Ishikawa (cell line): Measurements from ENCODE around the gene BTBD9.

ENCODE experiments used
- CEBPB ChIP-seq: IDR thresholded peaks from 2 replicates; pipeline ENCODE4 v1.6.1; 2012
- CREB1 ChIP-seq: IDR thresholded peaks from 2 replicates; pipeline ENCODE4 v1.6.1; 2012; ENCODE audit warnings: low read depth
- EGR1 ChIP-seq: IDR thresholded peaks from 2 replicates; pipeline ENCODE4 v1.6.1; 2012
- EP300 ChIP-seq: IDR thresholded peaks from 2 replicates; pipeline ENCODE4 v1.6.1; 2012; ENCODE audit warnings: borderline replicate concordance
- FOXM1 ChIP-seq: IDR thresholded peaks from 2 replicates; pipeline ENCODE4 v1.6.1; 2012; ENCODE audit warnings: low read depth, borderline replicate concordance
- RAD21 ChIP-seq: IDR thresholded peaks from 2 replicates; pipeline ENCODE4 v1.6.1; 2012; ENCODE audit warnings: low read depth
- TAF1 ChIP-seq: IDR thresholded peaks from 2 replicates; pipeline ENCODE4 v1.6.1; 2012; ENCODE audit warnings: low read depth, mild to moderate bottlenecking
- YY1 ChIP-seq: IDR thresholded peaks from 2 replicates; pipeline ENCODE4 v1.6.1; 2012; ENCODE audit warnings: low read depth
- ZBTB7A ChIP-seq: IDR thresholded peaks from 2 replicates; pipeline ENCODE4 v1.6.1; 2012; ENCODE audit warnings: low read depth
- TF ChIP-seq, protein P1 (sequence below): IDR thresholded peaks from 2 replicates; pipeline ENCODE4 v1.6.1; 2012
- TF ChIP-seq, protein P2 (sequence below): IDR thresholded peaks from 2 replicates; pipeline ENCODE4 v1.6.1; 2012; ENCODE audit warnings: low read depth, mild to moderate bottlenecking

DNA sequence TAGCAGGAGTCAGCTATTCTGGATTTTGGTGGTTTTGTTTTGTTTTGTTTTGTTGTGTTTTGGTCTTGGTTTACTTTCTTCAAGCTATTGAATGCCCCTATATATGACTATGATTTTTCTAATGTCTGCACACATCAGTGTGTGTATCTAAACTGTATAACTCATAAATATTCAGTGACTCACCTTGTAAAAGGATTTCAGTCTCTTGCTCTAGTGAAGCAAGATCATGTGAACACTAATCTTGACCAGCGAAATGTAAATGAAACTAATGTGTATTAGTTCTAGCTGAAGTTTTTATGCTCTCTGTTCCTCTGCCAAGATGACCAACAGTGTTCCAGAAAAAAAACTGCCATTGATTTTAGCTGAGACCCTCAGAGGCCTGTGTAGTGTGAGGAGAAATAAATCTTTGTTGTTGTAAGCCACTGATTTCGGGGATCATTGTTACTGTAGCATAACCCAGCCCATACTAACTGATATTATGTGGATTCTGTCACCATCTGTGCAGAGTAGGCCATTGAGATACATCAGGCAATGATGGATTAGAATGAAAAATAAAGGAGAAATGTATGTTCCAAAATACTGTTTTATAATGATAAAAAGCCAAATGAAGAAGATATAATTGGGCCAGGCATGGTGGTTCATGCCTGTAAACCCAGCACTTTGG, 11.5 kb upstream of the BTBD9 start:
- TF ChIP-seq, protein P1, sequence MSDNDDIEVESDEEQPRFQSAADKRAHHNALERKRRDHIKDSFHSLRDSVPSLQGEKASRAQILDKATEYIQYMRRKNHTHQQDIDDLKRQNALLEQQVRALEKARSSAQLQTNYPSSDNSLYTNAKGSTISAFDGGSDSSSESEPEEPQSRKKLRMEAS, result no peak
- TF ChIP-seq, protein P2, sequence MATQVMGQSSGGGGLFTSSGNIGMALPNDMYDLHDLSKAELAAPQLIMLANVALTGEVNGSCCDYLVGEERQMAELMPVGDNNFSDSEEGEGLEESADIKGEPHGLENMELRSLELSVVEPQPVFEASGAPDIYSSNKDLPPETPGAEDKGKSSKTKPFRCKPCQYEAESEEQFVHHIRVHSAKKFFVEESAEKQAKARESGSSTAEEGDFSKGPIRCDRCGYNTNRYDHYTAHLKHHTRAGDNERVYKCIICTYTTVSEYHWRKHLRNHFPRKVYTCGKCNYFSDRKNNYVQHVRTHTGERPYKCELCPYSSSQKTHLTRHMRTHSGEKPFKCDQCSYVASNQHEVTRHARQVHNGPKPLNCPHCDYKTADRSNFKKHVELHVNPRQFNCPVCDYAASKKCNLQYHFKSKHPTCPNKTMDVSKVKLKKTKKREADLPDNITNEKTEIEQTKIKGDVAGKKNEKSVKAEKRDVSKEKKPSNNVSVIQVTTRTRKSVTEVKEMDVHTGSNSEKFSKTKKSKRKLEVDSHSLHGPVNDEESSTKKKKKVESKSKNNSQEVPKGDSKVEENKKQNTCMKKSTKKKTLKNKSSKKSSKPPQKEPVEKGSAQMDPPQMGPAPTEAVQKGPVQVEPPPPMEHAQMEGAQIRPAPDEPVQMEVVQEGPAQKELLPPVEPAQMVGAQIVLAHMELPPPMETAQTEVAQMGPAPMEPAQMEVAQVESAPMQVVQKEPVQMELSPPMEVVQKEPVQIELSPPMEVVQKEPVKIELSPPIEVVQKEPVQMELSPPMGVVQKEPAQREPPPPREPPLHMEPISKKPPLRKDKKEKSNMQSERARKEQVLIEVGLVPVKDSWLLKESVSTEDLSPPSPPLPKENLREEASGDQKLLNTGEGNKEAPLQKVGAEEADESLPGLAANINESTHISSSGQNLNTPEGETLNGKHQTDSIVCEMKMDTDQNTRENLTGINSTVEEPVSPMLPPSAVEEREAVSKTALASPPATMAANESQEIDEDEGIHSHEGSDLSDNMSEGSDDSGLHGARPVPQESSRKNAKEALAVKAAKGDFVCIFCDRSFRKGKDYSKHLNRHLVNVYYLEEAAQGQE, result no peak
- TF ChIP-seq FOXM1 (no peak), EP300 (no peak), RAD21 (no peak), YY1 (no peak), TAF1 (no peak), EGR1 (no peak), CREB1 (no peak), CEBPB (no peak), ZBTB7A (no peak)
